Mesenchymal stem cell (in vitro differentiated cells and primary cell): ENCODE results near the gene ADCY5.

Experiments
- DNase-seq: peaks from one replicate; pipeline ENCODE4 v3.0.0-alpha.2; 2013
- H2AFZ ChIP-seq: one replicate; pipeline ENCODE4 v1.6.1; 2013; ENCODE audit warnings: low read depth, mild to moderate bottlenecking, control low read depth, inconsistent platforms, low read length, moderate library complexity
- H2AK5ac ChIP-seq: 2 replicates; pipeline ENCODE4 v1.6.1; 2013; ENCODE audit warnings: low read length, moderate library complexity, mild to moderate bottlenecking, inconsistent platforms; ENCODE audit not compliant: severe bottlenecking
- H2BK120ac ChIP-seq: one replicate; pipeline ENCODE4 v1.6.1; 2013; ENCODE audit warnings: low read depth, mild to moderate bottlenecking, inconsistent platforms, low read length, moderate library complexity
- H2BK12ac ChIP-seq, 2 experiments: one replicate each; pipeline ENCODE4 v1.6.1; 2013; ENCODE audit warnings: inconsistent platforms in 2 of 2, low read length in 2 of 2, mild to moderate bottlenecking in 2 of 2, moderate library complexity in 2 of 2, control low read depth in 1 of 2
- H2BK15ac ChIP-seq: one replicate; pipeline ENCODE4 v1.6.1; 2013; ENCODE audit warnings: mild to moderate bottlenecking, low read depth, inconsistent platforms; ENCODE audit not compliant: poor library complexity, severe bottlenecking
- H2BK5ac ChIP-seq: 2 replicates; pipeline ENCODE4 v1.6.1; 2013; ENCODE audit warnings: low read depth, mild to moderate bottlenecking, low read length, control low read depth, inconsistent platforms; ENCODE audit not compliant: poor library complexity, severe bottlenecking
- H3K14ac ChIP-seq, 2 experiments: one replicate each; pipeline ENCODE4 v1.6.1; 2013; ENCODE audit warnings: inconsistent platforms in 2 of 2, low read length in 2 of 2, control low read depth in 1 of 2, mild to moderate bottlenecking in 1 of 2, moderate library complexity in 1 of 2
- H3K18ac ChIP-seq, 2 experiments: one replicate each; pipeline ENCODE4 v1.6.1; 2013; ENCODE audit warnings: inconsistent platforms in 2 of 2, low read length in 2 of 2, control low read depth in 1 of 2, low read depth in 1 of 2, mild to moderate bottlenecking in 1 of 2
- H3K23ac ChIP-seq, 2 experiments: one replicate each; pipeline ENCODE4 v1.6.1; 2013; ENCODE audit warnings: inconsistent platforms in 2 of 2, low read length in 2 of 2, mild to moderate bottlenecking in 2 of 2, moderate library complexity in 2 of 2, control low read depth in 1 of 2
- H3K27ac ChIP-seq: 2 replicates; pipeline ENCODE4 v1.5.1; 2013; ENCODE audit warnings: mild to moderate bottlenecking, moderate library complexity, low read length, control low read depth, inconsistent platforms; ENCODE audit not compliant: poor library complexity, severe bottlenecking
- H3K27me3 ChIP-seq, 2 experiments: 2 replicates each; pipeline versions ENCODE4 v1.6.1 to v1.7.0; 2013; ENCODE audit warnings: low read length in 2 of 2, mild to moderate bottlenecking in 2 of 2, moderate library complexity in 2 of 2, control low read depth in 1 of 2, inconsistent platforms in 1 of 2; ENCODE audit not compliant: control insufficient read depth in 1 of 2, insufficient read depth in 1 of 2
- H3K36me3 ChIP-seq, 2 experiments: 2 replicates each; pipeline versions ENCODE4 v1.6.1 to v1.7.0; 2013; ENCODE audit warnings: low read length in 2 of 2, control low read depth in 1 of 2, inconsistent platforms in 1 of 2, low read depth in 1 of 2, mild to moderate bottlenecking in 1 of 2; ENCODE audit not compliant: insufficient read depth in 2 of 2, control insufficient read depth in 1 of 2
- H3K4ac ChIP-seq, 2 experiments: one replicate each; pipeline ENCODE4 v1.6.1; 2013; ENCODE audit warnings: inconsistent platforms in 2 of 2, low read length in 2 of 2, mild to moderate bottlenecking in 2 of 2, moderate library complexity in 2 of 2, control low read depth in 1 of 2, low read depth in 1 of 2
- H3K4me1 ChIP-seq: 2 replicates; pipeline ENCODE4 v1.6.1; 2013; ENCODE audit warnings: low read depth, low read length, control low read depth; ENCODE audit not compliant: control insufficient read depth, insufficient read depth
- H3K4me2 ChIP-seq: 2 replicates; pipeline ENCODE4 v1.6.1; 2013; ENCODE audit warnings: low read length, mild to moderate bottlenecking, inconsistent platforms; ENCODE audit not compliant: poor library complexity, severe bottlenecking
- H3K4me3 ChIP-seq, 2 experiments: 2 replicates each; pipeline versions ENCODE4 v1.5.1 to v1.7.0; 2013; ENCODE audit warnings: low read length in 2 of 2, mild to moderate bottlenecking in 2 of 2, control low read depth in 1 of 2, low read depth in 1 of 2; ENCODE audit not compliant: insufficient read depth in 1 of 2
- H3K79me1 ChIP-seq: replicated peaks from 2 replicates; pipeline ENCODE4 v1.6.1; 2013; ENCODE audit warnings: mild to moderate bottlenecking, control low read depth, low read length, inconsistent platforms; ENCODE audit not compliant: poor library complexity, severe bottlenecking
- H3K9ac ChIP-seq: 2 replicates; pipeline ENCODE4 v1.7.0; 2013; ENCODE audit warnings: mild to moderate bottlenecking, low read length, moderate library complexity
- H3K9me3 ChIP-seq: 2 replicates; pipeline ENCODE4 v1.7.0; 2013; ENCODE audit warnings: mild to moderate bottlenecking, low read length; ENCODE audit not compliant: control insufficient read depth
- H4K8ac ChIP-seq: one replicate; pipeline ENCODE4 v1.6.1; 2013; ENCODE audit warnings: inconsistent platforms, mild to moderate bottlenecking, low read length, moderate library complexity
- H4K91ac ChIP-seq: one replicate; pipeline ENCODE4 v1.6.1; 2013; ENCODE audit warnings: mild to moderate bottlenecking, low read length, inconsistent platforms
- WGBS: methylation state at CpG from one replicate; pipeline ENCODE4 v1.1.7; 2013; ENCODE audit warnings: mixed read lengths; 5-methylcytosine and 5-hydroxymethylcytosine counted together

Gene ADCY5

DNA sequence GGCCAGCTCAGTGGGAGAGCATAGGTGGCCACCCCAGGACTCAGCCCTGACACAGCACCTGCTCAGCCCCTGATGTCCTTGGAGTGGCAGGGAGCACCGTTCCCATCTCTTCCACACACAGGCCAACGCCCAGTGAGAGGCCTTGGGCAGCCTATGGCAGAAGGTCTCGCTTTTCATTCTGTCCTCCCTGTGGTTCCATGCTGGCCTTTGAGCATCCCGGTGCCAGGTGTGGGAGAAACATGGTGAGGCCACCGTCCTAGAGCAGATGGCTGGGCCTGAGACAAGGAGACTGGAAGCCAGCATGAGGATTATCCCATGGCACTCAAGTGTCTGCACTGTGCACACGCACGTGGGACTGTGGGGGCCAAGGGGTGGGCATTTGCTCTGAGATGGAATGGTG is 25.1 kb downstream of the ADCY5 start:
- Histone ChIP-seq H2BK15ac (no peak overlapping the region), H3K9ac (no peak overlapping the region), H3K27ac (no peak overlapping the region), H2BK12ac (no peak overlapping the region), H3K4me2 (no peak overlapping the region), H3K18ac (no peak overlapping the region), H3K79me1 (no peaks in the 10 kb centered on the region), H2AK5ac (no peak overlapping the region), H3K4me3 (no peak overlapping the region), H2AFZ (no peak overlapping the region), H2BK5ac (no peak overlapping the region), H3K4me1 (no peaks in the 10 kb centered on the region), H3K23ac (no peak overlapping the region), H4K91ac (no peak overlapping the region), H4K8ac (no peak overlapping the region), H3K14ac (no peak overlapping the region), H3K9me3 (no peaks in the 10 kb centered on the region), H3K4ac (no peak overlapping the region), H3K27me3 (peaks cover 79 to 100% of the 10 kb centered on the region in 2 experiments), H3K36me3 (no peaks in the 10 kb centered on the region), H2BK120ac (no peak overlapping the region)
- no peak for DNase-seq
- WGBS: 73% methylated on average over 7 of the region's 7 CpGs

DNA sequence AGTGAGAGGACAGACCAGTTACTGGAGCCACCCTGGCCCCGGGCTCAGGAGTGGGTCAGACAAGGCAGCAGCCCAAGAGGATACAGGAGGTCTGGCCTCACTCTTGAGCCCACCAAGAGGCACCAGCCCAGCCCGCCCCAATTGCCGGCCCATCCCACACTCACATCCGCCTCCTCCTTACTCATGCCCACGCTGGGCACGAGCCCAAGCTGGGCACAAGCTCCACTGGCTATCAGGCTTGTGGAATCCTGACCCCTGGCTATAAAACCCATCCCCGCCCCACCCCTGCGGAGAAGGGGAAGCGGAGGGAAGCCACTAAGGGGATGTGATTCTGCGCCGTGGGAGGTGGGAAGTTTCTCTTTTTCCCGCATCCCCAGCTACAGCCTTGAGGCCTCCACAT is 25.9 kb downstream of the ADCY5 start:
- H2BK5ac ChIP-seq: no peak overlapping the region
- H4K91ac ChIP-seq: no peak overlapping the region
- H3K4ac ChIP-seq: no peak overlapping the region
- H3K9me3 ChIP-seq: peaks cover 1% of the 10 kb centered on the region
- no peaks in the 10 kb centered on the region for H3K36me3 ChIP-seq
- H4K8ac ChIP-seq: no peak overlapping the region
- no peak overlapping the region for H3K4me3 ChIP-seq
- H3K18ac ChIP-seq: no peak overlapping the region
- no peak overlapping the region for H3K14ac ChIP-seq
- H2BK12ac ChIP-seq: no peak overlapping the region
- H3K4me2 ChIP-seq: no peak overlapping the region
- H3K79me1 ChIP-seq: no peaks in the 10 kb centered on the region
- no peak overlapping the region for H3K23ac ChIP-seq
- H3K4me1 ChIP-seq: no peaks in the 10 kb centered on the region
- H2BK120ac ChIP-seq: no peak overlapping the region
- H3K27me3 ChIP-seq: peaks cover 79 to 98% of the 10 kb centered on the region in 2 experiments
- WGBS: 80% methylated on average over 9 of the region's 12 CpGs
- no peak overlapping the region for H2AK5ac ChIP-seq
- H2AFZ ChIP-seq: no peak overlapping the region
- no peak overlapping the region for H3K9ac ChIP-seq
- no peak for DNase-seq
- H2BK15ac ChIP-seq: no peak overlapping the region
- H3K27ac ChIP-seq: no peak overlapping the region

DNA sequence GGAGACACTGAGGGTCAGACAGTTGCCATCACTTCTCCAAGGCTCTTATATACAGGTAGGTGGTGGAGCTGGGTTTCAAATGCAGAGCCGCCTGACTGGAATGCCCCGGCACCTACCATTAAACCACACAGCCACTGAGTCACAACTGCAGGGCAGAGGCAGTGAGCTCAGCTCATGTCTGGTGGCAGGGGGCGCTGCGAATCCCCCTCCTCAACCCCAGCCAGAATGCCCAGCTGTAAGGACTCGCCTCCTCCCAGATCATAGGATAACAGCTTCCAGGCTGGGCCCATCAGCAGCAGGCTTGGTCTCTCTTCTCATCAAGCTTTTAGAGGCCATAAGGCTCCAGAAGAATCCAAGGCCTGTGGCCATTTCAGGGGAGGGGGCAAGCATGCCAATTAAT is 26.4 kb downstream of the ADCY5 start:
- H3K14ac ChIP-seq: no peak overlapping the region
- WGBS: 70% methylated on average over 5 of the region's 5 CpGs
- no peaks in the 10 kb centered on the region for H3K36me3 ChIP-seq
- H3K4me1 ChIP-seq: no peaks in the 10 kb centered on the region
- peaks cover 4% of the 10 kb centered on the region for H3K9me3 ChIP-seq
- no peak overlapping the region for H3K4me3 ChIP-seq
- H2BK15ac ChIP-seq: no peak overlapping the region
- DNase-seq: no peak
- H4K91ac ChIP-seq: no peak overlapping the region
- H3K4ac ChIP-seq: no peak overlapping the region
- H3K79me1 ChIP-seq: no peaks in the 10 kb centered on the region
- H2BK12ac ChIP-seq: no peak overlapping the region
- no peak overlapping the region for H2BK120ac ChIP-seq
- H2AFZ ChIP-seq: no peak overlapping the region
- no peak overlapping the region for H4K8ac ChIP-seq
- no peak overlapping the region for H3K4me2 ChIP-seq
- peaks cover 79 to 92% of the 10 kb centered on the region in 2 experiments for H3K27me3 ChIP-seq
- H2BK5ac ChIP-seq: no peak overlapping the region
- H3K27ac ChIP-seq: no peak overlapping the region
- H3K9ac ChIP-seq: no peak overlapping the region
- no peak overlapping the region for H3K23ac ChIP-seq
- no peak overlapping the region for H2AK5ac ChIP-seq
- no peak overlapping the region for H3K18ac ChIP-seq

DNA sequence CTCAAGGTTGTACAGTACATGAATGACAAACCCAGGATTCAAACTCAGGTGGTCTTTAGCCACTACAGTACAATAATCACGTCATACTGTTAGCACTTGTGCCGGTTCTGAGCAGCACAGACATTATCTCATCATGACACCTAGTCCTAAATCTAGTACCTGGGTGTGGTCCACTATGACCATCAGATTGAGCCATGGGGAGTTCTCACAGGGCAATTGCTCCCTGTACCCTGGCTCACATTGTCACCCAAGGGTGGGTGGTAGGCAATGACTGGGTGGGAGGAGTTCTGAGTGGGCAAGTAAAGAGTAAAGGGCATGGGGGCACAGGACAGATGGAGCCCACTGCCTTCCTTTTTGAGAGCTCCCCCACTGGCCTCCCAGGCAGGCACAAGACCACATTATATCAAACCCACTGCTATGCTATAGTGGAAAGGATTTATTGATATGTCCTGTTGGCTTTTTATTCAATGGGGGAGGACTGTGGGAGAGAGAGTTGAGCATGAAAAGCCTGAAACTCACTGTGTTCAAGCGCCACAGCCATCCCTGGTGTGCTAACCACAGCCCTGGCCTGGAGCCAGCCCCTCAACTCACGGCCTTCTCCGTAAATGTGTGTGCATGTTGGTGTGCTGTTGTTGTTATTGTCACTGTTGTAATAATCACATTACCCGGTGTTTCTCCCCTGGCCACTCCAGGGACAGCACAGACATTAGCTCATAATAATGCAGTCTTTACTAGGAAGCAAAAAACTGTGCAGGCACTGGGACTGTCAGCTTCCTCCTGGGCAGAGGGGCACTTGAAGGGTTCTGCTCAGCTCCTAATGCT is 27.3 kb downstream of the ADCY5 start:
- Histone ChIP-seq H3K4ac (no peak overlapping the region), H3K14ac (no peak overlapping the region)

More for the DNA sequence above, 27.3 kb downstream of the ADCY5 start:
- no peaks in the 10 kb centered on the region for H3K79me1 ChIP-seq
- peaks cover 78 to 92% of the 10 kb centered on the region in 2 experiments for H3K27me3 ChIP-seq
- no peak overlapping the region for H3K23ac ChIP-seq
- no peak overlapping the region for H2AK5ac ChIP-seq
- H3K36me3 ChIP-seq: no peaks in the 10 kb centered on the region
- H3K4me2 ChIP-seq: no peak overlapping the region
- H2BK120ac ChIP-seq: no peak overlapping the region
- no peak overlapping the region for H4K8ac ChIP-seq
- peaks cover 4% of the 10 kb centered on the region for H3K9me3 ChIP-seq
- H2BK15ac ChIP-seq: no peak overlapping the region
- no peak overlapping the region for H3K27ac ChIP-seq
- no peak overlapping the region for H3K18ac ChIP-seq
- DNase-seq: peak; percentile 5
- H3K9ac ChIP-seq: no peak overlapping the region
- no peak overlapping the region for H2AFZ ChIP-seq
- no peak overlapping the region for H2BK12ac ChIP-seq
- H2BK5ac ChIP-seq: no peak overlapping the region
- H3K4me3 ChIP-seq: no peak overlapping the region
- 69% methylated on average over 3 of the region's 6 CpGs for WGBS
- H3K4me1 ChIP-seq: no peaks in the 10 kb centered on the region
- H4K91ac ChIP-seq: no peak overlapping the region
